Central memory CD4-positive, alpha-beta T cell (primary cell): ENCODE data around the gene HECW1.
"Not testable (repeated sequence)": the region's sequence is repeated elsewhere in the genome, so short reads cannot be mapped to it uniquely, and the experiment has no call there.

ENCODE experiments used
- DNase-seq: peaks from one replicate; pipeline ENCODE4 v3.0.0; 2022

The HECW1 gene

DNA sequence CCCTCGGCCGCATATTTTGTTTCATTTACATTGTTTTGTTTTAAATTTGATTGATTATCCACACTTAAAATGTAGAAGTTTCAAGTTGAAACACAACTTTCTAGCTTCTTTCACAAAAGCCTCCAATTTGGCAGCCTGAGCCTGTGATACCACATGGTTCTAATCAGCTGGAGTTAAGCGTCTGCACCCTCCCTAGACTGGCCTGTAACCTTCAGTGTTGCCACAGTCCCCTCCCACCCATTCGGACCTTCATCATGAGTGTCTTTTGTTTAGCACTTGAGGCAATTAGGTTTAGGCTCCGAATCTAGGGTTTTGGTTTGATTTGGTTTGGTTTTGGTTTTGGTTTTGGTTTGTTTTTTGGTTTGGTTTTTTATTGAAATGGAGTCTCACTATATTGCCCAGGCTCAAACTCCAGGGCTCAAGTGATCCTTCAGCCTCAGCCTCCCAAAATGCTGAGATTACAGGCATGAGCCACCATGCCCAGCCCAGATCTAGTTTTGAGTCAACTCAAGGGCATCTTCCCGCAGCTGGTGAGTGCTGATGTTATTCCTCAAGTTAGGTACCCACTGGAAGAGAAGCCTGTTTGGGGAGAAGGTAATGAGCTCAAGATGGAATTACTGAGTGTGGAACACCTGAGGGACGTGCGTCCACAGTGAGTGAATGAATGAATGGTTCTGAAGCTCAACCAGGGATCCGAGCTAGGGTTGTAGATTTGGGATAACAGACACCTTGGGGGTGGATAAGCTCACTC, 201.4 kb downstream of the HECW1 start:
- DNase-seq: no peak

GRCh38 chr7:43314379-43315158, 202.1 kb downstream of the HECW1 start:
- no peak for DNase-seq

DNA sequence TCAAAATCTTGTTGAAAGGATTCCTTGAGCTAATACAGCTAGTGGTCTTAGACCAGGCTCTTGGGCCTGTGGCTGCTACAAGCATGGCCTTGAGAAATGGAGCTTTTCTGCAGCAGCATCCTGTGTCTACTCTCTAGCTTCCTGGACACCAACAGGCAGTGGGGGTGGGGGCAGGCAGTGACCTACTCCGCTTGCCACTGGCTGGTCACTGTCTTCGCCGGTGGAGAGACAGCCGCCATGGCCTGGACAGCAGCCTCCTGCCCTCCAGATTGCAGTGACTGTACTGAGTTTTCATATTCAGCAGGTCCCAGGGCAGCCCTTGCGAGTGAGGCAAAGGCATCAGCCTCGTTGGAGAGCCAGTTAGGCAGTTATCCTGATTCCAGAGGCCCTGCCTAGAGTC, 204.6 kb downstream of the HECW1 start:
- DNase-seq: no peak

DNA sequence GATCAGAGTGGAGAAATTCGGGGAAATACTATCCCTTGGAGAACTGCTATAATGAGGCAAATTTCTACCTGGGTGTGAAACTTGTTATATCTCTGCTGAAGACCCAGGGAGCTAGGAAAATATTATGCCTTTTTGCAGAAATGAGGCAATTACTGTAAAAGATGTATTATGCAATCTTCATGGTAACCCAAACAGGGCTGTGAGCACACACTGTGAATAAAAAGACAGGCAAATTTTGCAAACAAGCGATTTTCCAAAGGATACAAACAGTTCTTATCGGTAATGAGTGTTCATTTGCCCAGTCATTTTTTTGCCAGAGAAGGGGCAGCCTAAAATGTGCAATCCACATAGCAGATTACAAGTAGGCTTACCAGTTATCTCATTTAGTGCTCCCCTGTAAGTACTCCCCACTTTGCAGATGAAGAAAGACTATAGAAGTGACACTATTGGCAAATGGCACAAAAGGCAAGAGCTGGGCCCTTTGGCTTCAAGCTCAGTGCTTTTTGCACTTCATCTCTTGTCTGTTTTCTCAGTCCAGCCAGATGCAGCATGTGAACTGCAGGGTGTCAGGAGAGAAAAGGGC, 205.8 kb downstream of the HECW1 start:
- no peak for DNase-seq

DNA sequence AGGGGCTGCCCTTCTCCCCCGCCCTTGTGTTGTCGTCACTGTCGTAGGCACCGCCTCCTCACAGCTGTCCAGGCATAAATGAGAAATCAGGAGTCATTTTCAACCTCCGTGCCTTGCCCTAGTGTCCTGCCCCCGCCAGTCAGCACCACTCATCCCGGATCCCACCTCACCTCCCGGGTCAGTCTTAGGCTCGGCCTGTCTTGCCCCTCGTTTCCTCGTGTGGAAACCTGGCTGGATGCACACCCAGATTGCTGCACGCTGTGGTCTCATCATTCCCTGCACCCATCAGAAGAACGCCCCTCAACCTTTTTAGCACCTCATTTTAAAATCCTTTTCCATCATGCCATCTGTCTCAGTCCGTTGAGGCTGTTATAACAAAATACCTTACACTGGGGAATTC, 213.1 kb downstream of the HECW1 start:
- no peak for DNase-seq

DNA sequence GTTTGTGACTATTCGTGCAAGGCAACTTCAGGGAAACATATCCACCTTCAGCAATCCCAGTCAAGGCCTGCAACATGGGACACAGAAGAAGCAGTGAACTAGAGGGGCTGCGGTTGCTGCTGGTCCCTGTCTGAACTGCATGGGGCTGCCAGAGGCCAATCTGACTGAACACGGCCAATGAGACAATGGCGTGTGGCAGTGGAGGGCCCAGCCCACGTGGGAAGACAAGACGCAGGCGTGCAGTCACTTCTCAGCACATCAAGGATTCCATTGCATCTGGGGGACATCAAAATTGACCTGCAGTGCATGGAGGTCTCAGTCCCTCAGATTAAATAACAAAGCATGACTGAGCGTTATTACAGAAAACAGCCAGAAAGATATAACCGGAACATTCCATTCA, 215.9 kb downstream of the HECW1 start:
- no peak for DNase-seq

GRCh38 chr7:43328785-43329380, 216.4 kb downstream of the HECW1 start:
- DNase-seq: no peak

- no peak for DNase-seq
Observed at GRCh38 chr7:43332193-43332796, 219.8 kb downstream of the HECW1 start.

GRCh38 chr7:43337191-43337590, 224.7 kb downstream of the HECW1 start:
- DNase-seq: no peak

GRCh38 chr7:43337811-43338210, 225.4 kb downstream of the HECW1 start:
- DNase-seq: no peak

DNA sequence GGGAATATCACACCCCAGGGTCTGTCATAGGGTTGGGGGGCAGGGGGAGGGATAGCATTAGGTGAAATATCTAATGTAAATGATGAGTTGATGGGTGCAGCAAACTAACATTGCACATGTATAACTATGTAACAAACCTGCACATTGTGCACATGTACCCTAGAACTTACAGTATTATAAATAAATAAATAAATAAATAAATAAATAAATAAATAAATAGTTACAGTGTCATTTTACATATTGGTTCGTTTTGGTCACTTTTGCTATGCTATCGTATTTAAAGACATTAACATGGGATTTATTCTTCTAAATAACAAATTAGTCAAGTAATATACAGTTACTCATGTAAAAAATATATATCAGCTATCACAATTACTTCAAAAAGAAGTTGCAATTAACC, 228.7 kb downstream of the HECW1 start:
- no peak for DNase-seq

DNA sequence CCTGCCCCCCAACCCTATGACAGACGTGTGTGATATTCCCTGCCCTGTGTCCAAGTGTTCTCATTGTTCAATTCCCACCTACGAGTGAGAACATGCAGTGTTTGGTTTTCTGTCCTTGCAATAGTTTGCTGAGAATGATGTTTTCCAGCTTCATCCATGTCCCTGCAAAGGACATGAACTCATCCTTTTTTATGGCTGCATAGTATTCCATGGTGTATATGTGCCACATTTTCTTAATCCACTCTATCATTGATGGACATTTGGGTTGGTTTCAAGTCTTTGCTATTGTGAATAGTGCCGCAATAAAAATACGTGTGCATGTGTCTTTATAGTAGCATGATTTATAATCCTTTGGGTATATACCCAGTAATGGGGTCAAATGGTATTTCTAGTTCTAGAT, 231.0 kb downstream of the HECW1 start:
- DNase-seq: not testable (repeated sequence)

DNA sequence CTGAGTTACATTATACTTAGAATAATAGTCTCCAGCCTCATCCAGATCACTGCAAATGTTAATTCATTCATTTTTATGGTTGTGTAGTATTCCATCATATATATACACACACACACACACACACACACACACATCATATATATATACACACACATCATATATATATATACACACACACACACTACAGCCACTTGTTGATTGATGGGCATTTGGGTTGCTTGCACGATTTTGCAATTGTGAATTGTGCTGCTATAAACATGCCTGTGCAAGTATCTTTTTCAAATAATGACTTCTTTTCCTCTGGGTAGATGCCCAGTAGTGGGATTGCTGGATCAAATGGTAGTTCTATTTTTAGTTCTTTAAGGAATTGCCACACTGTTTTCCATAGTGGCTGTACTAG, 233.2 kb downstream of the HECW1 start:
- not testable (repeated sequence) for DNase-seq

- DNase-seq: no peak
Observed at GRCh38 chr7:43351683-43352082, 239.2 kb downstream of the HECW1 start.

DNA sequence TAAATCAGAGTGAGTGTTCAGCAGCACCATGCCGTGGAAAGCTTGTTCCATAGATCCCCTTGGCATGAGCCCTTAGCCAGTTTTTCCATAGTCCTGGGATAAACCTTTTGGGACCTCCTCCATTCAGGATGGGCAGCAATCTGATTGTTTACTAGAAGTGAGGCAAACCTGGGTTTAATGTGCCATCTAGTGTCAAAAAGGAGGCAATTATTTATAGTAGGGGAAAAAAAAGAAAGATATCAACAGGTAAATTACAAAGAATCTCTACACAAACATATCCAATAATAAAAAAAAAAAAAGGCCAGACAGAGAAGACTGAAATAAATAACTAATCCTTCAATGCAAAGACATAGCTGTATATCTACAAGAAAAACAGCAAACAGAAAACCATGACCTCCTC, 241.5 kb downstream of the HECW1 start:
- DNase-seq: no peak

DNA sequence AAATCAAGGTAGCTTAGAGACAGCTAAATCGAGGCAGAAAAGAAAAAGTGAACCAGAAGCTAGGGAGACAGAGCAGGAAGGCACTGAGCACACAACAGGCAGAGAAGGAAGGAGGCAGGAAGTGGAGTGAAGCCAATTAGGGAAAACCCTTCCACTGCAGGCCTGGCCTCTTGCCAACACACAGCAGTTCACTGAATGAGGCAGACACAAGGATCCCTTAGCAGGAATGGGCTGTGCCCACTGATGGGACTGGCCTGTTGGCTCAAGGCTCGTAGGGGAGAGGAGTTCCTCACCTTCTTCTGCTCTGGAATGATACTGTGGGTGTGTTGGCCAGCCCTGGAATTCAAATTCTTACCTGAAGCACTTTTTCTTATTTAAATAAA, 250.2 kb downstream of the HECW1 start:
- DNase-seq: no peak

- no peak for DNase-seq
Observed at GRCh38 chr7:43363035-43363791, 250.8 kb downstream of the HECW1 start.

DNA sequence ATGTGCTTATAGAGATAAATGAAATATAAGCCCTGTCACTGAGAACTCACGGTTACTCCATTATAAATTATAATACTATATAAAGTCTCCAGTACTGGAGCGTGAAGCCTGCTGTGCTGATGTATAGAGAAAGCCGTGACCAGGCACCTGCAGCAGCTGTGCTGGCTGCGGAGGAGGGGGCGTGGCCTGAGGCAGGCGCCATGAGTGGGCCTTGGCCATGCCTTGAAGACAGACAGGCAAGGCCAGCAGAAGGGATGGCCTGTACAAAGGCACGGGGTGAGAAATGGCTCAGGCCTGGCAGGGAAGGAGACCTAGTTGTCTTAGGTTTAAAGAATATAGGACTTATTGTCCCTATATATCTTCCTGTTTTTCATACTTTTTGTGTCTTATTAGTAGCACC, 251.9 kb downstream of the HECW1 start:
- no peak for DNase-seq

DNA sequence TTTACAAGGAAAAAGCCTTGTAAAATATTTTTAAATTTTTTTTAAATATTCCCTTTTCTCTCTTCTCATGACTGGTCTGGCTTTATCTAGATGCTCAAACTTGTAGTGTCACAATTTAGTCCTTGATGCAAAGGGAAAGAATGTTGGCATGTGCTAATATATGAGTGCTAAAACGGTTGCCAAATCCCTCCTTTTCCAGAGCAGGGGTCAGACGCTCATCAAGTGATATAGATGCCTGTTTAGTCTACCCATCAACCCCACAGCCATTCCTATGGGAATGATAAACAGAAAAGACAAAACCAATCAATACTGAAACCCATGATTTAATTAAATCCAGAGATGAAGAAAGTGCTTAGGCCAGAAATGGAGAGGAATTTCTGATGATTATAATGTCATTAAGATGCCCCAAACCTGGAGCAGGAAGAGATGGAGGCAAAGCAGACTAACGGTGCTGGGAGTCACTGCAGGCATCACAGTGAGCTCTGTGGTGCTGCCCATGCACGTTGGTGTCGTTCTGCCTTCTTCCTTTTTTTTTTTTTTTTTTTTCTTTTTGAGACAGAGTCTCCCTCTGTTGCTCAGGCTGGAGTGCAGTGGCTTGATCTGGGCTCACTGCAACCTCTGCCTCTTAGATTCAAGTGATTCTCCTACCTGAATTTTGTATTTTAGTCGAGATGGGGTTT, 260.4 kb downstream of the HECW1 start:
- no peak for DNase-seq

DNA sequence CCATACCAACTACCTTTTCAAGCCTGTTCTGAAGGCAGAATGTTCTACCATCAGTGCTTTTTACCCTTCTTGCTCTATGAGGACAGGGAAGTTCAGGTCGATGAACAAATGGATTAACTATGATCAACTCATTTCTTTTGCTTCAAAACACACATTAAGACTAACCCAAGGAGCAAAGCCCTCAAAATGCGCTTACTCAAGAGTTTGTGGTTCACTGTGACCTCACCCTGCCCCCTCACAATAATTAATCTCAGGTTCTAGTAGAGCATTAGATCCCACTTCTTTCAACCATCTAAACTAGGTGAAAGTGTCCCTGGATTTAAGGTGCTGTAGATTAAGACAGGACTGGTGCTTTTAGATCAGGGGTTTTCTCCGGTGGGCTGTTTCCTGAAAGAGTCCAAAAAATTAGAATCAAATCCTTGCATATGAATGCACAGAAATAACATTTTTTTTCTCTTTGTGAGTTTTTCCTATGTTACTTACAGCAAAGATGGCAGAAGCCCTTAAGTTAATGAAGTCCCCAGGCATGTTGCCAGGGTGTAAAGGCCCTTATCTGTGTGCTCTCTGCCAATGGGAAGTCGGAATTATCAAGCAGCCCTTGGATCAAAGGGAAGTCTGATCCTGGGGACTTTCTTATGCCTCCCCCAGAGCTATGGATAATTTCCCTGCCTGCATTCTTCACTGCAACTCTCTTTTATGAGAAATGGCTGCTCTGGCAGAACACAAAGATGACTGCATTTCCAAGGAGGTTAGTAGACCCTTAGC, 264.9 kb downstream of the HECW1 start:
- no peak for DNase-seq

GRCh38 chr7:43379210-43379609, 266.8 kb downstream of the HECW1 start:
- DNase-seq: no peak
